NCI-H345 treated with DMSO at 0.1 percent for 48 hours (cell line): ENCODE measurements around the gene FRY.
"Not testable (repeated sequence)": the region's sequence is repeated elsewhere in the genome, so short reads cannot be mapped to it uniquely, and the experiment has no call there.

ENCODE experiments used
- DNase-seq: peaks from one replicate; lab custom pipeline; 2025; ENCODE audit not compliant: unreplicated experiment; lab: John Stamatoyannopoulos, UW

FRY gene

DNA sequence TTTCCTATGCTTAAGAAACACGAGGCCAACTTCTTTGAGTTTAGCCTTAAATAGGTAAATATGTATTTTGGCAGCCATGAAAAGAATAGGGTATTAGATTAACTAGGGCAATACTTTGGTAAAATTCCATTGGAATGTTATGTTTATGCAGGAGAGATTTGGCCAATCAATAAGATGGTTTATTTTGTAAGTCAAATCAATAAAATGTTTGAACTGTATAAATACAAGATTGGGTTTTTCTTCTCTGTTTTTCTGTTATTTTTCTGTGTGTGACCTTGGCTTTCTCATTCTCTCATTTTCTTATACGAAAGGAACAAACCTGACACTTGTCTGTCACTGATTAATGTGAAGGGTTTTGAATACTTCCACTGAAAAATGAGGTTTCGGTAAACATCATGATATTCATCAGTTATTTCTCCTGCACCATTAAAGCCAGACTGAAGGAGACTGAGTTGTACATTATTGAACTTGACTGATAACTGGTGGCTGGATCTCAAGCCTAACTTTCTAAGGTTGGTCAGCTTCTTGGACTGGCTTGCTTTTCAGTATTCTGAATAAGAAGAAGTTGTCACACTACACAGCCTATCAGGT is 8.6 kb downstream of the FRY start:
- DNase-seq = no peak

DNA sequence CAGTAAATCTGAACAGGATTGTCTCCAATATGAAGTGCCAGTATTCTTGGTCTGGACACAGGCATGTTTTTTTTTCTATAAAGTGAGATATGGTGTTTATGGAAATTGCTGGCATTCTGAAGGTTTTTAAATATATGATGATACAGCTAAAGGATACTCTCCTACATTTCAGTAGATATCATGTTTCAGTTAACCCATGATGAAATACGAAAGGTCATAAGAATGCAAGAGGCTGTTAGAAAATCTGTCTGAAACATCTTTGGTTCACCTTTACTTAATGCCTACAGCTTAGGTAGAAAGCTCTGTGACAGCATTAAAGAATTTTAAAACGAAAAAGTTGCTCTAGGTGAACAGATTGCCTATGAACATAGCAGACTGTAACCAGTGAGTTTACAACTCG is 9.1 kb downstream of the FRY start:
- DNase-seq = no peak

DNA sequence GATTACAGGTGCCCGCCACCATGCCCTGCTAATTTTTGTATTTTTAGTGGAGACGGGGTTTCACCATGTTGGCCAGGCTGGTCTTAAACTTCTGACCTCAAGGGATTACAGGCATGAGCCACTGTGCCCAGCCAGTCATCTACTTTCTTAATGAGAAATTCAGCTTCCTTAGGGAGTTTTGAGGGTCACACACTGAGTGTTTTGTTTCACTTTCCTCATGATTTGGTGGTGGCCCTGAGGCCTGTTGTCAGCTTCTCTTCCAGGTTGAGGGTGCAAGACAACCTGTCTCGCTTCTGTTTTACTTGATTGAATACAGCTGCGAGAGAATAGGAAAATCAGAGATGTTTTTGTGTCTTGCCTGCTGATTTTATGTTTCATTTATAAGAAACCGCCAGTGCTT is 9.9 kb downstream of the FRY start:
- no peak for DNase-seq

DNA sequence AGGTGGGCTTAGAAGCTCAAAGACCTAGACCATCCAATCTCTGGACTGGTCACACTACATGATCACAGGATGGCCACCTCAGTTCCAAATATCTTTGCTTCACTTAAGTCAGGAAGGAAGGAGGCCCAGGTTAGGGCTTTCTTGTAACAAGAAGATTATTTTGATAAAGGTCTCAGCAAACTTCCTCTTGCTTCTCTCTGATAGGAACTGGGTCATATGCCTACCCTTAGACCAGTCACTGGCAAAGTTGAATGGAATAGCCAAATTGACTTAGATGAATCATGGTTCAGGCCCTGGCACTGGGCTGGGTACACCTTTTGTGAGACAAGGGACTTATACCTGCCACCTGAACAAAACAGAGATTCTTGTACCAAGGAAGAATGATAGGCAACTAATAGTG is 11.0 kb downstream of the FRY start:
- DNase-seq = no peak

DNA sequence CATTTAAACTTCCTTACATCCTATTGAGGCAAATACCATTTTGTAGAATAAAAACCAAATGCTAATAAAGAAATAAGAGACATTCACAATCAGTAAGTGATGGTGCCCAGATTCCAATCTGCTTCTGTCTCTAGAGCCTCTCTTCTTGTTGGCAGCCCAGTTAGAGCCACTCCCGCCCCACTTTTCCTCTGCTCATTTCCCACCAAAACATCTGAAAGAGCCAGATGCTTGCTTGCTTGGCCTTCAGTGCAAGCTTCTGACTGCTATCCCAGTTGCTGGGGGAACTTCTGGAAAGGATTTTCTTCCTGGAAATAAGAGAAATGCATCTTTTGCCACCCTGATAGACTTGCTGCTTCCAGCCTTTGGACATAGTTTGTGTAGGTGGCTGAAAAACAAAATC is 12.9 kb downstream of the FRY start:
- no peak for DNase-seq

DNA sequence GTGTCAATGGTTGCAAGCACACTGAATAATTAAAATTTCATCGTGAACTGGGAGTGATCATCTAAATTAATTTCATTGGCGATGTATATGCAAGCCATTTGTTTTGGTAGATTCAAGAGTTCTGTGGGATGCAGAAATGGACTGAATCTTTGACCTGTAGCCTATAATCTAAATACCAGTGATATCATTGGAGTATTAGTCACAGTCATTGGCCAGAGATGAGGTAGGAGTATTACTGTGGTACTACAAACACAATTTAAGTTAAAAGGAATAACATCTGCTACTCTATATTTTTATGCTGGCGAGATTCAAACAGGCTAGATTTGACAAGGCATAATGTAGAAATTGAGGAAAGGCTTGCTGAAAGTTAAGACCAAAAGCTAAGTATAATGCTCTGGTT is 14.0 kb downstream of the FRY start:
- no peak for DNase-seq

DNA sequence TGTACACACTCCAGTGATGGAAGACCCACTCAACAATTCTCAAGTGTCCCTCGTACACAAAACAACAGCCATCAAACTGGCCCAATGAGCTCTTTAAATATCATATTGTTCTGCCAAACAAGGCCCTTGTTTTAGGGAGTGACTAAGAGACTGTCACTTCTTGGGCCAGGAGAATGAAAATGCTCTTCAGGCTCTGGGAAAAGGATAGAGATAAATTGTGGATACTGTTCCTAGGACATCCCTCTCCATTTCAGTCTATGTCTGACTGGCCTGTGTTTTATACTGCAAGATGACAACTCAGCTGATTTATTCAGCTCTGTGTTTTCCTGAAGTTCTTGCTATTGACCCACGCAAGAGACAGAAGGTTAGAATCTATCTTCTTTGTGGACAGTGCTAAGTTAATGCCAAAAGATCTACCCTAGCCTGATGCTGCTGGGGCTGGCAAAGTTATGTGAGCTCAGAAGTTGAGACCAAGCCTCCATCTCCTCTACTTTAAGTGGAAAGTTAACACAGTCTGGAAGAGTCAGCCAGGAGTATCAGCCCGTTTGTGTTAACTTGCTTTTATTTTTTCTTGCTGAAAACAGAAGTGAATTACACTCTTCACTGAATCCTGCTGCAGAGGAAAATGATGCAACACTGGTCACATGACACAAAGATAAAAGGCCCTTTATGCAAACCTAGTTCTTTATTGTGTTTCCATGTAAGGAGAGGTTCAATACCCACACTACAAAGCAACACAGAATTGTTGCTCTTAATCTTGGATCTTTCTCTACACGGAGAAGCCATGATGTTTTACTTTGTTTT is 14.6 kb downstream of the FRY start:
- peak; percentile 23 for DNase-seq

DNA sequence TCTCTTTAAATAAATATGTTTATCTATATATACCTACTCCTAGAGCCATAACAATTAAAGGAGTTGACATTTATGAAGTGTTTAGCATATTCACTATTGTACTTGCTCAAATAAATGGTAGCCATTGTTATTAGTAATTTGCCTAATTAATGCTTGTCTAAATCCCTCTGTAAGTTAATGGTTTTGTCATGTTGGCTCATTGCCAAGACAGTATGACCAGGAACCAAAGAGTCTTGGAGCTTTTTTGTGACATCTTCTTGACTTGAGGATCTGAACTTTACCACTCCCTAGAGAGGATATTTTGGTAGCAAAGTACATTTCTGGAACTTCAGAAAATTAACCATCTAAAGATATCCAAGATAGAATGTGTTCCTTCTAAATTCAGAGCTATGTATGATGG is 15.5 kb downstream of the FRY start:
- DNase-seq = no peak

DNA sequence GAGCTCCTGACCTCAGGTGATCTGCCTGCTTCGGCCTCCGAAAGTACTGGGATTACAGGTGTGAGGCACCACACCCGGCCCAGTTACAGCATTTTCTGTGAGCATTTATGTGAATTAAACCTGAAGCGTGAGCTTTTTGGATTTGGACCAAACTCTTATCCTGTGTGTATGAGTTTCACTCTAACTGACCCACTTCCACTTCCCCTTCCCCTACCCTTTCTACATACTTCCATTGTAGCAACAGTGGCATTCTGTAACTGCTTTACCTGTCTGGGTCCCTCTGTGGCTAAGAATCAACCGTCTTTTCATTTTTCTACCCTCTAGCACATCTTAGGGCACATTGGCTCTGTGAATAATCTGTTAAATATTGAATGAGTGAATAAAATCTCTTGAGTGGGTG is 16.2 kb downstream of the FRY start:
- no peak for DNase-seq

DNA sequence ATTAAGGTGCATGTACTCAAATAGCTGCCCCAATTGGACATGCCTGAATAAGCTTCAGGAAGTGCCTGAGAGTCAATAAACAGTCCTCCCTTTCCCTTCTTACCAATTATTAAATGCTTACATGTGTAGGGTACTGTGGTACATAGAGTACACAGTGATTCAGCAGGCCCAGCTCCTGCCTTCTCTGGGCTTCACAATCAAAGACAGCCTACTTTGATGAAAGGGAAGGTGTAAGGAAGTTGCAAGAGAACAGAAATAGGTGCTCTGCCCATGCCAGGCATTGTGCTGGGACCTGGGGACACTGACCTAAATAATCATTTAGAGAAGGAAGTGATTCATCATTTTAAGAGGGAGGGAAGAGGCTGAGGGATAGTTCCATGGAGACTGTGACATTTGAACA is 17.2 kb downstream of the FRY start:
- no peak for DNase-seq

DNA sequence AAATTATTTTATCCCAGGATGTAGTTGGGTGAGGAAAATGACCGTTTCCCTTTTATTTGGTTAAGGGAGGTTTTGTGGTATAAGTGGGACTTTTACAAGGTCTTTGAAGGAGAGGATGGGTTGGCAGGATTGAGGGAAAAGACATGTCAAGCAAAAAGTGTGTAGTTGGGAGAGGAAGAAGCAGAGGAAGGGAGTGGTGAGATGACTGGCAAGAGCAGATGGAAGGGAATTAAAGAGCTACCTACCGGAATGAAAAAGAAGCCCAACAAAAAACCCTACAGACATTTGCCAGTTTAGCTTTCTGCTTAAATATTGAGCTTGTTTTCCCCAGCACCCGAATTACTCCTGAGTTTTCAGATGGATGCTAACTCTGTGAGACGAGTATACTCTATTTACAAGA is 19.6 kb downstream of the FRY start:
- DNase-seq = no peak

DNA sequence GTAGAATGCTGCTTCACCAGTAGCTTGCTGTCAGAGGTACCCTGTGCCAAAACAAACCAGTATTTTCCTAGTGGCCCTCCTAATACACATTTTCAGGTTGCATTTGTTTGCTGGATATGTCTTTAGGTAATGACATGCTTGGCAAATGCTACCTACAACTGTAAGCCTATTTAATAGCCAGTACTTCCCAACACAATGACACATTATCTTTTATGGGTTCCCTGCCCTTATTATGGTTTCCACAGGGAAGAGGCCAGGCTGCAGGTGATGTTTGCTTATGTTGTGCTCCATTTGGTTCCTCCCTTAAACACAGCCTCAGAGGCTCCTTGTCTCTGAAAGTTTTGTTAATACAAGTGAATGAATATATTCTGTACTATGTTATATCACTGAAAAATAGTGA is 24.7 kb downstream of the FRY start:
- peak; percentile 53 for DNase-seq

DNA sequence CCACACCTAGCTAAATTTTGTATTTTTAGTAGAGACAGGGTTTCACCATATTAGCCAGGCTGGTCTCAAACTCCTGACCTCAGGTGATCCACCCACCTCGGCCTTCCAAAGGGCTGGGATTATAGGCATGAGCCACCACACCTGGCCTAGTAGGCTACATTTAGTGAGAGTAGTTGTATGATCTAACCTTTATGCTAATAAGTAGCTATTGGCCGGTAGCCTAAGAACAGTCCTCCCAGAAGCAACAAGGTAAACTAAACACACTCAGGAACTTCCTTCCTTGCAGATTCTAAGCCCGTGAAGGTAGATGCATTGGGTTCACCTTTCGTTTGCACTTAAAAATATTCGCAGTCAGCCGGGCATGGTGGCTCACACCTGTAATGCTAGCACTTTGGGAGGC is 25.8 kb downstream of the FRY start:
- not testable (repeated sequence) for DNase-seq

DNA sequence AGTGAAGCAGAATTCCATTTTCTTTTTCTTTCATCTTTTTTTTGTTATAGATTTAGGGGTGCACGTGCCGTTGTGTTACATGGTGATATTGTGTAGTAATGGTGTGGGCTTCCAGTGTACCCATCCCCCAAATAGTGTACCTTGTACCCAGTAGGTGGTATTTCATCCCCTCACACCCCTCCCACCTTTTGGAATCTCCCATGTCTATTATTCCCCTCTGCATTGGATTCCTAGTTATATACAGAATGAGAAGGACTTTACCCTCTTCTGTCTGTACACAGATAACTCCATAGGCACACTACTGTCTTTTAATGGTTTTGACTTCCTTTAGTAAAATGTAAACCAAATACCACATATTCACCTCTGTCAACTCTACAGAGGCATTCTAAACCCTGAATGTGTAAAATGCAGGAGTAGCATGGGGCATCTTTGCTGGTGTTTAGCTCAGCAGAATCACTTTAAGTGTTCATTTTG is 28.0 kb downstream of the FRY start:
- DNase-seq = no peak

DNA sequence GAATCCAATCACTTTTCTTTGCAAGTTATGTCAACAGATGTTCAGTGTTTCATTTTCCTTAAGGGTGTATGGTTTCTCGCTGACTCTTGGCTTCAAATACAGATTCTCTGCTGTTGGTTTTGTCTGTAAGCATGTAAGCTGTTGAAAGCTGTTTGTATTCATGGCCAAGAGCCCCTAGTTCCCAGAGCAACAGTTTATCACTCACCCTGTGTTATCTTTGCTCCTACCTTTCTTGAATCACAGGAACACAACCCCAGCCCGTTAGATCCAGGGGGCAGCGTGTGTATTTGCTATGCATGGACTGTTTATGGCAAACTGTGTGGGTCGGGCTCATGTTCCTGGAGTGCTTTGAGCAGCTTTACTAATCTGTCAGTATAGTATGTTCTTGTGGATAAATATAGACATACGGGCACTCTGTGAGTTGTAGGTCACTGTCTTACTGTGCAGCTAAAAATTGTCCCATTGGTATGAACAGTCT is 28.9 kb downstream of the FRY start:
- no peak for DNase-seq

DNA sequence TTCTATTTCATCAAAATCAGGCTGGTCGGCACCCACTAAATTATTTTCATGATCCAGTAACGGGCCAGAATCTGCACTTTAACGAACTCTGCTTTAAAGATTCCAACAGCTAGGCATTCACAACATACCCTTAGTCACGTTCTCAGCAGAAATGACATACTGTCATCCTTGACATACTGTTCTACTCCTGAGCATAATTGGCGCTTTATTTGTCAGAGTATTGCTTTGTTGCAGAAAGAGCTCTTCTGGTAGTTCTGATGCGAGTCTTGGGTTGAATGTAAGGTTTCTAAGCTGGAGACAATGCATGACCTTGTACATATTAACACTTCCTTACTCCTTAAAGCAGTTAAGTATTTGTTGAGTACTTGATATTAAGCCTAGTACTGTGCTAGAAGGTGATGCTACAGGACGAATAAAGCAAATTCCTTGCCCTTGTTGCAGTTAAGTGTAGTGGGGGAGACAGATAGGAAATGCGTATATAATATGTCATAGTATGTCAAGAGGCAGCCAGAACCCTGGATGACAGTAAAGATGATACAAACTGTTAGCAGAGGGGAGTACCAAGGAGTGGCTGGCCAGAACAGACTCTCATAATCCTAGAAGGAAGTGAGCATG is 32.2 kb downstream of the FRY start:
- no peak for DNase-seq

DNA sequence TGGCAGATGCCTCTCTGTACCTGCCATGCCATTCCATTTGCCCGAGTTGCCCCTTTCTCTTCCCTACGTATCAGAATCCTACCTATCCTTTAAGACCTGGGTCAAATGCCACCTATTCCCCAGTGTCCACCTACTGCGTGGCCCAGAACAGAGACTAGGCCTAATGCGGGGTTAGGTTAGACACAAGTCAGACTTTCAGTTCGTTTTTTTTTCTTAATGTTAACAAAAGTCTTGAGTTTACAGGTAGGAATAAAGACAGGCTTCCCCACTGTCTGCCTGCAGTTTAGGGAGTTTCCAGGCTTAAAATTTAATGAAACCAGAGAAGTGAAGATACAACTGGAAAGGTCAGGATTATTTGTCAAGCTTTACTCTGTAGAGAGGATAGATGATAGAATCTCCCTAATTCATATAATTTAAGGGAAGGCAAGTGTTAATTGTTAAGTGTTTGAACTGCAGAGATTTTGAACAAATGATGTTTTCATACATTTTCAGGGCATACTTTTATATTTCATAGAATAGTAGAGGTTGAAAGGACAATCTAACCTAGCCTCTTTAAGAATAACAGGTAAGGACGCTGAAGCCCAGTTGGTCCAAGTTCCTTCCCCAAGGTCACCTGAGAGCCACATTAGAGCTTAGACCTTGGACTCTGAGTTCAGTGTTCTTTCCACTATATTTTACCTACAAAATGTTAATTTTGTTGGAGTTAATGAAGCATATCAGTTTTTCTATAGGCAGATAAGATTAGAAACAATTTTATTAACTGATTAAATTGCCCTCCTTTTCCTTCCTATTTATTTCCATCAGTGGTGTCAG is 35.8 kb downstream of the FRY start:
- DNase-seq = no peak

DNA sequence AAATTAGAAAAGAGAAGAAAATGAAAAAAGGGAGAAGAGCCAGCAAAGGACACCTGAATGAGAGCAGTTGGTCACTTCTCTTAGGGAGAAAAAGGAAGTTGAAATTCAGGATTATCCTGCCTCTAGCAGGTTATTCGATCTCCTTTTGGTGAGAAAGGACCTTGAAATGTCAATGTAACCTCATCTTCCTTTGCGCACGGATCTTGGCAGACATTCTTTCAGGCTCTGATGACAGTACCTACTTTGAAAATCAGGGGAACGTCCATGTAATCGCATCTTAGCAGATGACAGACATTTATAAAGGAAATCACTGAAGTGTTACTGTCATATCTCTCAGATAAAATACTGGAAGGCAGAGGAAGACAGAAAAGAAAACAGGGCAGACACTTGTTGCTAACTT is 36.7 kb downstream of the FRY start:
- DNase-seq = no peak

DNA sequence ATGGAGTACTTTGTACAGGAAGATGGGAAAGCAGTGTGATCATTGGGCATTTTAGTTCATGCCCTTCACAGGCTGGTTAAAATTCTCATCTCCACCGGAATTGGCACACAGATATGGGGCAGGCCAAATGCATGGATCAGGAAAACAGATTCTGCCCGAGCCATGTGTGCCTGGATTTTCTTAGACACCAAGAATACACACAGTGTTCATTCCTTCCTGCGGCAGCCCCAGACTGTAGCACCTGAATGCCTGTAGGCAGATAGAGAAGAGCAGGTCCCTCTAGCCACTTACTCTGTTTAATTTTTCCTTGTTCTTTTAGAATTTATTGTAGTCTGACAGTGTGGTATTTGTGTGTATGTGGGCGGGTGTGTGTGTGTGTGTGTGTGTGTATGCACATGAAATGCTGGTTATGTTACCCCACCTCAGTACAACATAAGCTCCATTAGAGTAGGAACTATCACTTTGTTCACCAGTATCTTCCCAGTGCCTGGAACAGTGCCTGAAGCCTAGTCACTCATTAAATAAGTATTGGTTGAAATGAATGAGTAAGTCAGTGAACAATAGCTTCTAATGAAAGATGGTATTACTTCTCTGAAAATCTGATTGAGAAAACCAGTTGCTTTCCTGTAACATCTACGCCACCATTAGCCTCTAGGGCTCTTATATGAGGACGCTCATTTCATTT is 41.7 kb downstream of the FRY start:
- no peak for DNase-seq

DNA sequence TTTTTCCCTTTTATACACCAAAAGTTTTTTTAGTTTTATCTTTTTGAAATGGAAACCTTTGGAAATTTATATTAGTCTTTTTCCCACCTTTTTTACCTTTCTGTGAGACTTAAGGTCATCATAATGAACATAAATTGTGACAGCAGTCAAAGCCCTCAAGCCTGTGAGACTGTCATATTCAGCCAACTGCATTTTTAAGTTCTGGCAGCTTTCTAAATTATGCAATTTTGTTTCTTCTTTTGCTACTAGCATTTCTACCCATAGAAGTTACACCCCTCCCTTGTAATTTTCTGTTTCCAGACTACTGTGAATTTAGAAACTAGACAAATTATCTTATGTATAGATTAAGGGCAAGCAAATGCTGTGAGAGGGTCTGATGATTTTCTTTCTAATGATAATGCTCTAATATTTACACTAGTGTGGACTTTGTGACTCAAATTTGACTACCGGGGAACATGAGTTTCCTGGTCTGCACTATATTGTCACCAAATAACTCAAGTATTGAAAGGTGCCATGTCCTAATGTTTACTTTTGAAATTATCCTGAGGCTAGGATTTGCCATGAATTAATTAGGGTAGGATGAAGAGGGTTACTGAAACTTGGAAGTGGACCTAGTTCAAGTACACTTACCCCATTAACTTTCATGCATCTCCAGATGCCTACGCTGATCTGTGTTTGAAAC is 43.7 kb downstream of the FRY start:
- DNase-seq = no peak
